PC-9 (cell line): ENCODE data around the gene RNF7. TPM values are rescaled to one million over a fixed set of nuclear protein-coding genes. Genes with fewer than 3 reads are reported as not detected.

ENCODE experiments used
- BruUV-seq: library from RNA; stranded (reverse); fragments of 400-500 nt; replicated peaks from 2 replicates; lab custom pipeline; 2021; lab: Mats Ljungman, UMichigan
- CTCF ChIA-PET: fragments of 300-600 bp; sonication (Branson Sonifier 250); formaldehyde crosslinking; loops from one replicate; lab custom pipeline; 2022; ENCODE audit warnings: antibody characterized with exemption; lab: Charles Lee
- POLR2A ChIA-PET: fragments of 300-600 bp; sonication (Branson Sonifier 250); formaldehyde crosslinking; loops from one replicate; lab custom pipeline; 2022; ENCODE audit warnings: antibody characterized with exemption; ENCODE audit not compliant: unreplicated experiment; lab: Charles Lee
- DNase-seq, 2 experiments: peaks; one replicate each; pipeline versions ENCODE4 v3.0.0 to v3.0.0-alpha.2; 2015 to 2022; ENCODE audit warnings: mixed read lengths in 1 of 2
- H2AFZ ChIP-seq: fragments of 200-600 bp; sonication (generic); 2 replicates; pipeline ENCODE4 v1.8.1; 2017; ENCODE audit warnings: antibody characterized with exemption
- H3F3A ChIP-seq: fragments of 200-600 bp; sonication (generic); 2 replicates; pipeline ENCODE4 v1.8.1; 2017; ENCODE audit warnings: antibody characterized with exemption, mild to moderate bottlenecking, low read depth; ENCODE audit not compliant: insufficient read depth
- H3K27ac ChIP-seq: fragments of 200-600 bp; sonication (generic); 2 replicates; pipeline ENCODE4 v1.6.1; 2016; ENCODE audit warnings: mixed run types
- H3K27me3 ChIP-seq: fragments of 200-600 bp; sonication (generic); 2 replicates; pipeline ENCODE4 v1.6.1; 2016; ENCODE audit warnings: low read depth, mixed run types; ENCODE audit not compliant: insufficient read depth
- H3K36me3 ChIP-seq: fragments of 200-600 bp; sonication (generic); 2 replicates; pipeline ENCODE4 v1.6.1; 2016; ENCODE audit warnings: low read depth, mixed run types
- H3K4me1 ChIP-seq: fragments of 200-600 bp; sonication (generic); replicated peaks from 2 replicates; pipeline ENCODE4 v1.6.1; 2016; ENCODE audit warnings: mixed run types; ENCODE audit not compliant: insufficient read depth
- H3K4me2 ChIP-seq: fragments of 200-600 bp; sonication (generic); 2 replicates; pipeline ENCODE4 v1.6.1; 2017; ENCODE audit warnings: mixed run types
- H3K4me3 ChIP-seq: fragments of 200-600 bp; sonication (generic); 2 replicates; pipeline ENCODE4 v1.6.1; 2016; ENCODE audit warnings: mixed run types
- H3K79me2 ChIP-seq: fragments of 200-600 bp; sonication (generic); 2 replicates; pipeline ENCODE4 v1.6.1; 2017; ENCODE audit warnings: low read depth, mixed run types
- H3K9me2 ChIP-seq: fragments of 200-600 bp; sonication (generic); 2 replicates; pipeline ENCODE4 v1.8.1; 2017; ENCODE audit warnings: mild to moderate bottlenecking; ENCODE audit not compliant: insufficient read depth
- H3K9me3 ChIP-seq: fragments of 200-600 bp; sonication (generic); 2 replicates; pipeline ENCODE4 v1.8.1; 2016; ENCODE audit warnings: low read depth; ENCODE audit not compliant: insufficient read depth
- H4K20me1 ChIP-seq: fragments of 200-600 bp; sonication (generic); 2 replicates; pipeline ENCODE4 v1.8.1; 2017; ENCODE audit not compliant: insufficient read depth
- CTCF ChIP-seq: fragments of 200-600 bp; sonication (generic); conservative IDR thresholded peaks from 2 replicates; pipeline ENCODE4 v1.6.1; 2017; ENCODE audit warnings: mixed run types, antibody characterized with exemption, mild to moderate bottlenecking, moderate library complexity
- EZH2 ChIP-seq: fragments of 200-600 bp; sonication (generic); IDR thresholded peaks from 2 replicates; pipeline ENCODE4 v1.8.0; 2017; ENCODE audit warnings: antibody characterized with exemption, low read depth
- intact Hi-C: fragments of 100-400 bp; cut with micrococcal nuclease; formaldehyde crosslinking; loops from one replicate; pipeline ENCODE4 v1.10.0; 2022; ENCODE audit not compliant: unreplicated experiment
- total RNA-seq: library from RNA; stranded (reverse); gene quantifications from 2 replicates; pipeline ENCODE4 v1.2.3, GENCODE V29; 2021

Gene RNF7
- total RNA-seq, 1 experiment from 2014 or later: 82.2 TPM

DNA sequence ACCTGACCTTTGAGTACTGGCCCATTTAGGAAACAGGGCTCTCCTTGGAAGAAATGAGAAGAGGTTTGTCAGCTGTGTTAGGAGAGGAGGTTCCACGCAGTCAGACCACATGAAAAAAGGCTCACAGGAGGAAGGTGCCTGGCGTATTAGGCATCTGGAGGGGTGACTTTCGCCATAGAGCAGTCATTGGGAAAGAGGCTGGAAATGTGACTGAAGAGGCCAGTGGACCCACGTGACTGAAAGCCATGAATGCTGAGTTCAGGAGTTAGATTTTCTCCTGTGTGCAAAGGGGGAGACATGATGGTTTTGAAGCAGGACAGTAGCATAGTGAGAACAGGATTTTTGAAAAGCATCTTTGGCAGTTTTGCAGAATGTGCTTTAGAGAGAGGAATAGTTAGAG is 29.7 kb upstream of the RNF7 start:
- no peak for DNase-seq
- Histone ChIP-seq H3K27ac (no peak overlapping the region), H3F3A (peaks cover 4% of the 10 kb centered on the region; the same call in 1 of the 2 replicates), H3K9me3 (no peaks in the 10 kb centered on the region), H3K4me1 (peaks cover 9% of the 10 kb centered on the region), H3K79me2 (no peaks in the 10 kb centered on the region), H3K36me3 (no peaks in the 10 kb centered on the region), H3K4me3 (no peak overlapping the region), H3K9me2 (no peaks in the 10 kb centered on the region; the same call in 1 of the 2 replicates), H3K4me2 (no peak overlapping the region), H4K20me1 (no peaks in the 10 kb centered on the region), H2AFZ (no peak overlapping the region), H3K27me3 (peaks cover 1% of the 10 kb centered on the region; the same call in 1 of the 2 replicates)
- CTCF ChIA-PET: no interaction called here
- POLR2A ChIA-PET: no interaction called here
- intact Hi-C loops: no loop called here
- no TSS peak for BruUV-seq
- TF ChIP-seq EZH2 (no peak), CTCF (no peak)

- ChIA-PET POLR2A (no interaction called here), CTCF (no interaction called here)
- no peaks in the 10 kb centered on the region for H4K20me1 ChIP-seq
- no peaks in the 10 kb centered on the region for H3K79me2 ChIP-seq
- no peak overlapping the region for H2AFZ ChIP-seq
- TF ChIP-seq EZH2: no peak
- no peak for TF ChIP-seq CTCF
- H3K4me1 ChIP-seq: peaks cover 9% of the 10 kb centered on the region
- H3K4me2 ChIP-seq: no peak overlapping the region
- no TSS peak for BruUV-seq
- H3F3A ChIP-seq: peaks cover 4% of the 10 kb centered on the region; the same call in 1 of the 2 replicates
- no peak for DNase-seq
- H3K9me2 ChIP-seq: no peaks in the 10 kb centered on the region; the same call in 1 of the 2 replicates
- no peak overlapping the region for H3K27ac ChIP-seq
- intact Hi-C loops: no loop called here
- H3K27me3 ChIP-seq: no peaks in the 10 kb centered on the region
- H3K9me3 ChIP-seq: no peaks in the 10 kb centered on the region
- no peak overlapping the region for H3K4me3 ChIP-seq
- H3K36me3 ChIP-seq: no peaks in the 10 kb centered on the region
Measured at GRCh38 chr3:141709126-141709770, 28.9 kb upstream of the RNF7 start.

DNA sequence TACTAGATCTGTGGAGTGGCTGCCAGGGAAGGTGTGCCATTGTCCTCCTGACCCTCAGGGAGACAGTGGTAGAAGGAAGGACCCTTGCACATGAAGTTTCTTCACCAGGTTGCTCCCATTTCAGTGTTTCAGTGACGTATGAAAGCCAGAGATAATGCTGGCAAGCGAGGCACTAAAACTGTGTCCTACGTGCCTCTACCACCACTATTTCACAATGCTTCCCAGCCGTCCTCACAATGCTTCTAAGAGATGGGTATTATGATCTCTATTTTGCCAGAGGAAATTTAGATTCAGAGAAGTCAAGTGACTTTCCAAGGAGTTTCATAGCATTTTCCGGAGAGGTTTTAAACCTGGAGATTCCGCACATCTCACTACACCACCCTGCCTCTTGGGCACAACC is 28.0 kb upstream of the RNF7 start:
- Histone ChIP-seq H3K27ac (no peak overlapping the region), H3K79me2 (no peaks in the 10 kb centered on the region), H4K20me1 (no peaks in the 10 kb centered on the region), H3K4me1 (peaks cover 9% of the 10 kb centered on the region), H2AFZ (no peak overlapping the region), H3K9me3 (no peaks in the 10 kb centered on the region), H3K4me2 (no peak overlapping the region), H3K4me3 (no peak overlapping the region), H3K9me2 (no peaks in the 10 kb centered on the region; the same call in 1 of the 2 replicates), H3K36me3 (no peaks in the 10 kb centered on the region), H3F3A (peaks cover 4% of the 10 kb centered on the region; the same call in 1 of the 2 replicates), H3K27me3 (no peaks in the 10 kb centered on the region)
- no peak for DNase-seq
- POLR2A ChIA-PET: no interaction called here
- intact Hi-C loops: no loop called here
- CTCF ChIA-PET: no interaction called here
- no peak for TF ChIP-seq CTCF
- no peak for TF ChIP-seq EZH2
- no TSS peak for BruUV-seq
